DMS 273 (cell line): ENCODE measurements around the gene GULP1.
A peak's percentile ranks its signal among the peaks of the same experiment; 100 is the strongest.
"Not testable (repeated sequence)": the region's sequence is repeated elsewhere in the genome, so short reads cannot be mapped to it uniquely, and the experiment has no call there.

Experiments
- DNase-seq: peaks from one replicate; lab custom pipeline; 2025; ENCODE audit not compliant: unreplicated experiment; lab: John Stamatoyannopoulos, UW

Gene GULP1

DNA sequence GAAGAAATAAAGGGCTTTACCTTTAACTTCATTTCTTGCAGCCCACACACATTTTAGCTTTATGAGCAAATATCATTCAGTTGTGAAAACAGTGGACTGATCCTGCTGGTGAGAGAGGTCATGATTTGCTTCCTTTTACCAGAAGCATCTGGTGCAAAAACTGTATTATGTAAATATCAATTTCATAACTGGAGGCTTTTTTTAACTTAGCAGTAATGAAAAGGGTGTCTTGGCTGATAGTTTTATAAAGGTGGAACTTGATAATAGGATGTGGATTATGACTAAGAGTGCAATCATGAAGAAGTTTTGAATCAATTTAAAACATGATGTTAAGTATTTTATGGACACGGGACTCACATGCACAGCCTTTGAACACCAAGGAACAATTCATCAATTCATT lies 304.4 kb downstream of the GULP1 start:
- DNase-seq = no peak

DNA sequence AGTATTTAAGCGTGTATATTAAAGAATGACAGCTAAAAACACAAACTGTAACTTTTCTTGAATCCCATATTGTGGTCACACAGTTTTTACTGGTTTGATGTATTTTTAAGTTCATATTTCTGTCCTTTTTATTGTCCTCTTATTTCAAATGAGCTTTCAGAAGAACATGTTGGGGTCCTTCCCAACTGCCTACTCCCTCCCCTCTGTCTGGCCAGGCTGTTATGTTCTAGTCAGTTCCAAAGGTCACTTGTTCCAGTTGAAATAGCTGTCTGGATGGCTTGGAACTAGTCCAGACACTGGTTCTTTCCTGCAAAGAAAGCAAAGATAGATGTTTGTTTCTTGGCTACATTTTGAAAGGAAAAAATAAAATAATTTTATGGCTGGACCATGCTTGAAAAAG lies 306.9 kb downstream of the GULP1 start:
- DNase-seq = peak; percentile 2

DNA sequence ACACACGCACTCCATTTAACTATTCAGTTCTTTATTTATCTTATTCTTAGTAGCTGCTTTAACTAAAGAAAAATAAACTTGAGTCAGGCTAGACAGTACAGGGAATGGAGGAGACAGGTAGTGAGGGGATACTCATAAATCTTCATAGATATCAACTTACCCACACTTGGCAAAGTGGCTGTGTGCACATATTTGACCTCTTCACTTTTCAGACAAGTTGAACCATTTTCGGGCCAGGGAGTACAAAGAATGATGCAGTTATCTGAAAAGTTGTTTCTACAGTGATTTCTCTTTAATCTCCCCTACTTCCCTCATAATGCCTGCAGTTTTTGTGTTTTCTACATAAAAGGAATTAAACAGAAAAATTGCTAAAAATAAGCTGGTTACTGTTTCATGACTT lies 307.5 kb downstream of the GULP1 start:
- DNase-seq = no peak

DNA sequence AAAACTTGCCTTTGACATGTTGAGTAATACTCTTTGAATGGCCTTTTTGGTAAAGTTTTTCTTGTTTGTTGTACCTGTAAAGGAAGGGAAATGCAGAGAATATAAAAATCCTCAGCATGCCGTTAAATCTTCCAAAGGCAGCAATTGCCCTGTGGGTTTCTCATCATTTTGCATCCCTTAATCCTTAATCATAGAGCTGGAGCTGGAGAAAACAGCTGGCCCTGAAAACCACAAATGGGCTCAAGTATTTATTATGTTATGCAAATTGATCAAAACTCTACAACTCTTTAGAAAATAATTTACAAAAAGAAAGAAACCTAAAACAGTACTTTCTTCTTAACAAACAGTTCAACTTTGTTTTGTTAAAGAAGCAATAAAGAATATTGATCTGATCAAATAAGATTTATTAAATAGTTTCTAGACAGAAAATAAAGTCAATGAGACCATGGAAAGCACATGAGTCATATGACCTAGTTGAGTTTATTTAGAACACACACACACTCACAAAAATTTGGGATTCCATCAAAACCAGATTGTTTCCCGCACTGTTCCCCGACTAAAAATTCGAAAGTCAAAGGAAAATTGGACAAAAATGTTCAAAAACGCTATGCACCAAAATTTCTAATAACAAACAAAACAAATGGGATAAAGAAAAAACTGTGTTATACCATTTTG lies 309.0 kb downstream of the GULP1 start:
- no peak for DNase-seq

DNA sequence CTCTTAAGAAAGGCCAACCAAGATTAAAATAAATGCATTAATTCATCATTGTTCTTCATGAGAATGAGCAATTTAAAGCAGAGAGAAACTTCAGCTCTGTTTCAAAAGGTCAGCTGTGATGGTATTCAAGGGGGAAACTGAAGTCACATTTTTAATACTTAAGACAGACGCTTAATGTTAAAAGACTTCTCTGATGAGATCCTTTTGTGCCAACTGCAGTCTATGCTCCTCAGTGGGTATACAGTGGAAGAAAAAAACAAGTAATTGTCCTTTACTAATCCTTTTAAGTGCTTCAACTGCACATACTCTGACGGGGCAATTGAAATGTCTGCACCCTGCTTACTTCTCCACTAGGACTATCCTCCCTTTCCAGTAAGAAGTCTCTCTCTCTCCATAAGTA lies 309.7 kb downstream of the GULP1 start:
- no peak for DNase-seq

DNA sequence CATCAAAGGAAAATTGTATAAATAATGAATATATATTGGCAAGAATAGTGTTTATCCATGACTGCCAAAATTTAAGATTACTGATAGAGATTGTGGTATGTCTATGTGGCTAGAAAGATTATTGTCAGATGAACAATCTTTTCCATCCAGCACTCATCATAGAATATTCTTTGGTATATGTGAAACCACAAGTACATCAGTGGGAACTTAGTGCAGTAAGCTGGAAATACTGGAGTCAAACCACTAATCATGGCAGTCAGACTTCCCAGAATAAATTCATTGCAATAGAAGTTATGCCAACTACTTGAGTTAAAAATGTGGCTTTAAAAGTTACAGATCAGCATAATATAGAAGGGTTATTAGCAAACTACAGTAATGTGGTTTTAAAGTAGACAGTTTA lies 310.3 kb downstream of the GULP1 start:
- no peak for DNase-seq

DNA sequence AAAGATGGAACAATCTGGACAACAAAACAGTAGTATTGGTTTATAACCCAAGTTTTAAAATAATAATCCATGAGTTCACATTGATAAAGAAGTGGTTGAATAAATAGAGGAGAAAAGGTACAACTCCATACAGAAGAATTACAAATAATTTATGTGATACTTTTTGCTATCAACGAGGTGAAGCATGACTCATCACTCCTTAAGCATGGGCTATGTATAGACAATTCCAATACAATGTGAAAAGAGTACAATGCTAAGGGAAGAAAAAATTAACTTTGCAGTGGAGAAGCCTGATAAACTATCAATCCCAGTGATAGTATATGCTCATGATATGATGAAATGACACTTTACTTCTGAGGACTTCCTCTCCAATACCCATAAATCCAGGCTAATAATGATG lies 312.9 kb downstream of the GULP1 start:
- no peak for DNase-seq

DNA sequence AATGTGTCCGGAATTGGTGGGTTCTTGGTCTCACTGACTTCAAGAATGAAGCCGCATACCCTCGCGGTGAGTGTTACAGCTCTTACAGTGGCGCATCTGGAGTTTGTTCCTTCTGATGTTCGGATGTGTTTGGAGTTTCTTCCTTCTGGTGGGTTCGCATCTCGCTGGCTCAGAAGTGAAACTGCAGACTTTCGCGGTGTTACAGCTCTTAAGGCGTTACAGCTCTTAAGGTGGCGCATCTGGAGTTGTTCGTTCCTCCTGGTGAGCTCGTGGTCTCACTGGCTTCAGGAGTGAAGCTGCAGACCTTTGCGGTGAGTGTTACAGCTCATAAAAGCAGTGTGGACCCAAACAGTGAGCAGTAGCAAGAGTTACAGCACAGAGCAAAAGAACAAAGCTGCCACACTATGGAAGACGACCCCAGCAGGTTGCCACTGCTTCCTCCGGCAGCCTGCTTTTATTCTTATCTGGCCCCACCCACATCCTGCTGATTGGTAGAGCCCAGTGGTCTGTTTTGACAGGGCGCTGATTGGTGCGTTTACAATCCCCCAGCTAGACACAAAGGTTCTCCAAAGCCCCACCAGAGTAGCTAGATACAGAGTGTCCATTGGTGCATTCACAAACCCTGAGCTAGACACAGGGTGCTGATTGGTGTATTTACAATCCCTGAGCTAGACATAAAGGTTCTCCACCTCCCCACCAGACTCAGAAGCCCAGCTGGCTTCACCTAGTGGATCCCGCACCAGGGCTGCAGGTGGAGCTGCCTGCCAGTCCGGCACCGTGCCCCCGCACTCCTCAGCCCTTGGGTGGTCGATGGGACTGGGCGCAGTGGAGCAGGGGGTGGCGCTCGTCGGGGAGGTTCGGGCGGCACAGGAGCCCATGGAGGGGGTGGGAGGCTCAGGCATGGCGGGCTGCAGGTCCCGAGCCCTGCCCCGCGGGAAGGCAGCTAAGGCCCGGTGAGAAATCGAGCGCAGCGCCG lies 314.2 kb downstream of the GULP1 start:
- DNase-seq = not testable (repeated sequence)

DNA sequence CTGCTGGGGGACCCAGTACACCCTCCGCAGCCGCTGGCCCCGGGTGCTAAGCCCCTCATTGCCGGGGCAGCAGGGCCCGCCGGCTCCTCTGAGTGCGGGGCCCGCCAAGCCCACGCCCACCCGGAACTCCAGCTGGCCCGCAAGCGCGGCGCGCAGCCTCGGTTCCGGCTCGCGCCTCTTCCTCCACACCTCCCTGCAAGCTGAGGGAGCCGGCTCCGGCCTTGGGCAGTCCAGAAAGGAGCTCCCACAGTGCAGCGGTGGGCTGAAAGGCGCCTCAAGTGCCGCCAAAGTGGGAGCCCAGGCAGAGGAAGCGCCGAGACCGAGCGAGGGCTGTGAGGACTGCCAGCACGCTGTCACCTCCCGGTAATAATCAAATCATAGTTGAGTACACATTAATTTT lies 314.9 kb downstream of the GULP1 start:
- DNase-seq = not testable (repeated sequence)

DNA sequence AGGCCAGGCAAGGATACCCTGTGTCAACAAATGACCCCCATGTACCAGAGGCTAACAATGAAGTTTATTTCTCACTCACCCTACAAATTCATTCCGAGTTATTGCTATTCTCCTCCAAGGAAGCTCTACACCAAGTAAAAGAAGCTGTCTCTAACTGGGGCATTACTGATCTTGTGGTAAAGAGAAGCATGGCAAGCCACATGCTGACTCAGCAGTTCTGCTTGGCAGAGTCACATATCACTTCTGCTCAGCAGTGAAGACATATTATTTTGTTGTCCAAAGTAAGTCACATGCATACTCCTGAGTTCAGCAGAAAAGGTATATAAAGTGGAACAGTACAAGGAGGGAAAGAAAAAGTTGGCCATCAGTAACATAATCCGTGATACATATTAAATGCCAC lies 315.8 kb downstream of the GULP1 start:
- DNase-seq = peak; percentile 7

DNA sequence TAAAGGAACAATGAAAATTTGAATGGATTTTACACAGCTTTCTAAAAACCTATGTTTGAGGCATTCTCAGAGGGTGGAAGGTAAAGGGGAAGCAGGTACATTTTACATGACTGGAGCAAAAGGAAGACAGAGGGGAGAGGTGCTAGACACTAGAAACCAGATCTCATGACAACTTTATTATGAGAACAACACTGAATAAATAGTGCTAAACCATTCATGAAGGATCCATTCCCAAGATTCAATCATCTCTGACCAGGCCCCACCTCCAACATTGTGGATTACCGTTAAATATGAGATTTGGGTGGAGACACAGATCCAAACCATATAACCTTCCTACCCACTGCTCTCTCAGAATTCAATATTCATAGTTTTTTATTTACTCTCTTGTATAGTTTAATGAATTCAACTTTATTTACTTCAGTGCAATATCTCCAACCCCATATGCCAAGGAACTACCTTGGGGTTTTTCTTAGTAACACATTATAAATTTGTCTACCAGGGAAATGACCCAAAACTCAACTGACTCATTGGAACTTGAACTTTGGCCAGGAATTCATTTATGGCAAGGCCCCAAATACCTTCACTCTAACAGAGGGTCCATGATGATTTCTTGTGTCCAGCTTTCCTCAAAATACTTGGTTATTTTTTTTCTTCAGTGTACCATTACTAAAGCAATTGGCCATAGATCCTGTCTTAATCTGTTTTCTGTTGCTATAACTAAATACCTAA lies 317.8 kb downstream of the GULP1 start:
- DNase-seq = no peak

DNA sequence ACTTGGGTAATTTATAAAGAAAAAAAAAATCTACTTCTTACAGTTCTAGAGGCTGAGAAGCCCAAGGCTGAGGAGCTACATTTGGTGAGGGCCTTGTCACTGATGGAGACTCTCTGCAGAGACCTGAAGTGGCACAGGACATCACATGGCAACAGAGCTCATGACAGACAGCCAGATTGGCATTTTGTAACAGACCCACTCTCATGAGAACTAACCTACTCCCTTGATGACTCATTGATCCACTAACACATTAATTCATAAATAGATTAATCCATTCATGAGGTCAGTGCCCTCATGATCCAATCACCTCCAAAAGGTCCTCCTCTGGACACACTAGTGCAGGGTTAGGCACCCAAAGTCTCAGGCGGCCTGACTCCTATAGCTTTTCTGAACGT lies 318.4 kb downstream of the GULP1 start:
- no peak for DNase-seq

DNA sequence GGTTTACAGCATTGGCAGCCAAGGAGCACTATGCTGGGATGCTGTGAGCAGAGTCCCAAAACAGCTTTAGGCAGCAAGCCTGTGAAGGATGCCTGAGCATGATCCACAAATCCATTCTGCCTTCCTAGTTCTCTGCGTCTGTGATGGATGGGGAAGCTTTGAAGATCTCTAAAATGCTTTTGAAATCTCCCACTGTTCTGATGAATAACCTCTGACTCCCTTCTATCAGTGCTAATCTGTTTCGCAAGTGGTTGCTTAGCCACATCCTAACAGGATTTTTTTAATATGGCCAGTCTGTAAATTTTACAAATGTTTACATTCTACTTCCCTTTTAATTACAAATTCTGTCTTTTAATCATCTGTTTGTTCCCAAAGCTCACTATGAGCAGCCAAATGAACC lies 319.2 kb downstream of the GULP1 start:
- no peak for DNase-seq

DNA sequence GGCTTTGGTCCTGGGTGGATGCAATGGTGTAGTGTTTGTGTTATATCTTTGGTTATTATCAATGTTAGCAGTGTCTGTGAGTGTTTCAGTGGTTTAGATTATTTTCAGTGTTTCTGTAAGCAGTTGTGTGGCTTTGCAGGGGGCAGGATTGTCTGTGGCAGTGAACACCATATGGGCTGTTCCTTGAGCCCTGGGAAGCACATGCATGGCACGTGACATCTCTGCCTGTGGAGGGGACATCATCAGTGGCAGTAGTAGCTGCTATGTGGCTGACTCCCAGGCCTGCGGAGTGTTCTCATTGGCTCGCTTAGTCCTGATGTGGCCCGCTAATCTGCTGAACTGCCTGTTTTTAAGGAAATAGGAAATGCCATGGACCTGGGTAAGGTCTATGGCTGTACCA lies 327.5 kb downstream of the GULP1 start:
- no peak for DNase-seq

DNA sequence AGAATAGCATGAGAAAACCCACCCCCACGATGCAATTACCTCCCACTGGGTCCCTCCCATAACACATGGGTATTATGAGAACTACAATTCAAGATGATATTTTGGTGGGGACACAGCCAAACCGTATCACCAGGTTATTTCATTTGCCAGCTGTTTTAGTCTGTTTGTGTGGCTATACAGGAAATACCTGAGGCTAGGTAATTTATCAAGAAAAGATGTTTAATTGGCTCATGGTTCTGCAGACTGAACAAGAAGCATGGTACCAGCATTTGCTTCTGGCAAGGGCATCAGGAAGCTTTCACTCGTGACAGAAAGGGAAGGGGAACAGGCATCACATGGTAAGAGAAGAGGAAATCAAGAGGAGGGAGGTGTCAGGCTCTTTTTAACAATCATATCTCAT lies 329.2 kb downstream of the GULP1 start:
- no peak for DNase-seq

DNA sequence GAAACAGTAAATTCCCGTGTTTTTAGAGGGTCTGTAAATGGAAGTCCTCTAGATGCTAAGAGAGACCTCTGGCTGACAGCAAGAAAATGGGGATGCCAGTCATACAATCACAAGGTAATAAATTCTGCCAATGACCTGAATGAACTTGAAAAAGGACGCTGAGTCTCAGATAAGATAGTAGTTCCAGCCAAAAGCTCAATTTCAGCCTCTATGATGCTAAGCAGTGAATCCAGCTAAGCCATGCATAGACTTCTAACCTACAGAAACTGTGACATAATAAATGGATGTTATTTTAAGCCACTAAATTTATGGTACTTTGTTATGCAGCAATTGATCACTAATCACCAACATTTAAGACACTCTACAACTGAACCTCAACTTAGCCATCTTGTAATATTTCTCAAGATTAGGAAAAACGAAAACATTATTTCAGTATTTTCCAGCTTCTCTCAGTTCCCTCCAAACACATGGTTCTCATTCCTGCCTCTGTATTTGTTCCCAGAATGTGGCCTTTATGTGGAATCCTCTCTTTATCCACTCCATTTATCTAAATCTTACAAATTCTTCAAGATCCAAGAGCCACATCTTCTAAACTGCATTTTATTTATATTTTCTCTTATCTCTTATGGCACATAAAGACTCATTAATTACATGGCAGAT lies 331.1 kb downstream of the GULP1 start:
- DNase-seq = no peak

DNA sequence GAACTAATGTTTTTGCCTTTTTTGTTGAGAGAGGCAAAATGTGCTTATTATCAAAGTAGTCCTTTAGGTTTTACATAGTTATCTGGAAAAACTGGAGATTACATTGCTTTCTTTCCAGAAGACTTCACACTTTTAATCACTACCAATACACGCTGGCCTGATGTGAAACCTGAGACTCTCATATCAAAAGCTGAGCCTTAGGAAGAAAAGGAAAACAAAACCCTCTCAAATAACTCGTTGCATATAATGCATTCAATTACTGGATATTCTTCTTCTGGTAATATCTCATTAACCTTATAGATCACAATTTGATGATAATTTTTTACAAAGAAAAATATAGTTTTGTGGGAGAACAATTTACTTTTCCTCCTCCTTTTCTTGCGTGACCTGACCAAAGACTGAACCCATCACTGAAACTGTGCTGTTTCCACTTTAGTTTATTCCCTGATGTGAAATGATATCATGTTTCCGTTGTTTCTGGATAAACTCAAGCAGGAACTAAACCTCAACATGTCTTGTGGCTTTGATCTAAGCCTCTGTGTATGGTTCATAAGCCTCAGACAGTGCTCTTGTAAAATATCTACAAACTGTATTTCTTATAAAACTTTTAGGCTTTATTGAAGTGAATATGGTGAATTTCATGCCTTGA lies 332.4 kb downstream of the GULP1 start:
- peak; percentile 30 for DNase-seq

DNA sequence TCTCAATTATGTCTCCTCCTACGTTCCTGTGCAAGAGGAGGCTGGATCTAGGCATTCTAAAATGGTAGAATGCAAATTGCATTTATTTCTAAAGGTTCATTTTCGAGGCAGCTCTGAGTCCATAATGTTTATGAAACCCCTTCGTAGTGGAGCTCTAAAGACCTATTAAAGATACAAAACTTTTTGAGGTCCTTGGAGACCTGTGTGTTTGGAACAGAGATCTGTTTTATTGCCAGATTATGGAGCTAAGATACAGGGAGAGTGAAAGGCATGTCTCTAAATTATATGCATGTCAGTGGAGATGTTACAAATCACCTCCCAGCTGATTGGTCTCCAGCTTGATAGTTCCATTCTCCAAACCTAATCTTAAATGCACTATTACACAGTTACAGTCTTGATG lies 335.8 kb downstream of the GULP1 start:
- no peak for DNase-seq

DNA sequence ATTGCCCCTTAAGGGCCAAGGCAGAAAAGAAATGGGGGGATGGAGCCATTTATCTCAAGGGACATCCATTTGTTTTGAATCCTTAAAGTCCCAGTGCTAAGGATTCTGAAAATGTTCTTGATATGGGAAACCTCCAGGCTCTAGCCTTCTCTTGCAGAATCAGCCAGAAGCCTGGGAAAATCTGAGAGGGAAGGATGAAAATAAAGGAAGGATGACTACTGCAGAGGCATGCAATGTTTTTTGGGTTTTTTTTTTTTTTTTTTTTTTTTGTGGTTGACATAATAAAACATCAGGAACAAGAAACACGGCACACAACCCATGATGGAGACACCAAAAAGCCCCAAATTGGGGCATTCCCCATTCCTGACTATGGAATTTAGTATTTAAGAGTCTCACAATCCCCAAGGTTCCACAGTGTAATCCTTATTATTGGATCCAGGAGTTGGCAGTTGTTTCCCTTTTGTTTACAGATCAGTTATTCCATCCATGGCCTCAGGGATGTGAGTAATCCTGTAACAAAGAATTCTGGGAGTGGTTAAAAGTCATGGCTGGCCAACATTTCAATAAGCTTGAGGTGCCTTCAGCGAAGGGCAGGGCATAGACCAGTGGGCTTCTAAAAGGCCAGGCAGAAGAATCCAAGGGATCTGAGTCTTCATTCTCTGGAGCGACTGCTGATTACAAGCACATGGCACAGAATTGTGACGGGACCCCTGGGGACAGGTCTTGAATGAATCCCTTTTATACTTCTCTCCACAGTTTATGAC lies 337.5 kb downstream of the GULP1 start:
- DNase-seq = peak; percentile 15
